Keratinocyte (primary cell): ENCODE results near the gene SMG6. TPM values are rescaled to one million over a fixed set of nuclear protein-coding genes. Genes with fewer than 3 reads are reported as not detected.

Source experiments
- DNase-seq: peaks from one replicate; pipeline ENCODE4 v3.0.0-alpha.2; 2011; ENCODE audit warnings: low read depth, missing footprints, low spot score
- FAIRE-seq: peaks from 2 replicates; lab custom pipeline; 2011; peaks lifted over from hg19 to GRCh38; lab: Jason Lieb, UNC
- H2AFZ ChIP-seq: 2 replicates; pipeline ENCODE4 v1.6.0; 2012; ENCODE audit warnings: low read length, control low read depth, inconsistent platforms; ENCODE audit not compliant: control insufficient read depth
- H3K27ac ChIP-seq: 2 replicates; pipeline ENCODE4 v1.5.1; 2011; ENCODE audit warnings: low read length; ENCODE audit not compliant: control insufficient read depth, insufficient read depth
- H3K27me3 ChIP-seq: 3 replicates; pipeline ENCODE4 v1.6.0; 2011; ENCODE audit warnings: low read length; ENCODE audit not compliant: control insufficient read depth, insufficient read depth; ENCODE audit errors: extremely low read depth
- H3K36me3 ChIP-seq, 2 experiments: 2 replicates in 1 of 2; 3 replicates in 1 of 2; pipeline ENCODE4 v1.5.1; 2011; ENCODE audit warnings: low read length in 2 of 2, mild to moderate bottlenecking in 1 of 2; ENCODE audit not compliant: control insufficient read depth in 2 of 2, insufficient read depth in 2 of 2; ENCODE audit errors: extremely low read depth in 1 of 2
- H3K4me1 ChIP-seq: 3 replicates; pipeline ENCODE4 v1.5.1; 2011; ENCODE audit warnings: low read length; ENCODE audit not compliant: control insufficient read depth, insufficient read depth; ENCODE audit errors: extremely low read depth
- H3K4me2 ChIP-seq: 3 replicates; pipeline ENCODE4 v1.6.0; 2011; ENCODE audit warnings: low read depth, low read length; ENCODE audit not compliant: control insufficient read depth, insufficient read depth; ENCODE audit errors: extremely low read depth
- H3K4me3 ChIP-seq, 3 experiments: fragments of 200-600 bp in 1 of 3; sonication (generic) in 1 of 3; 2 replicates in 2 of 3; 3 replicates in 1 of 3; pipeline ENCODE4 v1.5.1; 2011 to 2016; ENCODE audit warnings: low read length in 3 of 3, mild to moderate bottlenecking in 3 of 3, control low read depth in 2 of 3, inconsistent platforms in 1 of 3, low read depth in 1 of 3, mixed read lengths in 1 of 3, mixed run types in 1 of 3, moderate library complexity in 1 of 3; ENCODE audit not compliant: control insufficient read depth in 2 of 3, insufficient read depth in 2 of 3; ENCODE audit errors: extremely low read depth in 1 of 3
- H3K79me2 ChIP-seq: 2 replicates; pipeline ENCODE4 v1.6.0; 2012; ENCODE audit warnings: low read length; ENCODE audit not compliant: control insufficient read depth, insufficient read depth
- H3K9ac ChIP-seq: 3 replicates; pipeline ENCODE4 v1.6.0; 2011; ENCODE audit warnings: low read length; ENCODE audit not compliant: control insufficient read depth, insufficient read depth; ENCODE audit errors: extremely low read depth
- H3K9me1 ChIP-seq: 3 replicates; pipeline ENCODE4 v1.6.0; 2011; ENCODE audit warnings: low read length; ENCODE audit not compliant: control insufficient read depth, insufficient read depth; ENCODE audit errors: extremely low read depth
- H3K9me3 ChIP-seq: 2 replicates; pipeline ENCODE4 v1.5.1; 2012; ENCODE audit warnings: low read depth, low read length; ENCODE audit not compliant: control insufficient read depth
- H4K20me1 ChIP-seq: 3 replicates; pipeline ENCODE4 v1.6.0; 2011; ENCODE audit warnings: low read length; ENCODE audit not compliant: control insufficient read depth, insufficient read depth; ENCODE audit errors: extremely low read depth
- CTCF ChIP-seq, 3 experiments: IDR thresholded peaks in 1 of 3; conservative IDR thresholded peaks in 1 of 3; optimal IDR thresholded peaks in 1 of 3; 2 replicates in 2 of 3; 3 replicates in 1 of 3; pipeline versions ENCODE3 to v1.5.1; 2011; ENCODE audit warnings: low read length in 3 of 3, mild to moderate bottlenecking in 3 of 3, moderate library complexity in 2 of 3, control low read depth in 1 of 3, inconsistent platforms in 1 of 3; ENCODE audit not compliant: insufficient read depth in 2 of 3; ENCODE audit errors: extremely low read depth in 1 of 3
- EZH2 ChIP-seq: IDR thresholded peaks from one replicate; pipeline ENCODE4 v1.6.1; 2012; ENCODE audit warnings: inconsistent platforms, mild to moderate bottlenecking, low read length, moderate library complexity
- dilution Hi-C: fragments of 300-500 bp; cut with MboI; formaldehyde crosslinking; loops from one replicate; pipeline ENCODE4 v1.7.0; 2020; ENCODE audit warnings: low sequenced_read_pairs; ENCODE audit not compliant: extremely low pct_ligation_motif_present
- polyA plus RNA-seq, 5 experiments: library from polyadenylated mRNA; depleted of rRNA in 3 of 5; stranded (reverse) in 3 of 5; stranded (forward) in 1 of 5; unstranded in 1 of 5; fragments of >200 nt; gene quantifications; 1 replicate in 1 of 5; 2 replicates in 3 of 5; 3 replicates in 1 of 5; pipeline versions ENCODE4 v1.2.1 to v1.2.3, GENCODE V29; 2011 to 2012; ENCODE audit warnings: missing spikeins in 2 of 5, low read depth in 1 of 5, low replicate concordance in 1 of 5

SMG6 gene
- polyA plus RNA-seq, 1 donor (not counting 4 experiments of a cell fraction or from before 2014, with no cell fraction given): 3.6 TPM

GRCh38 chr17:2087597-2088211 is 215.9 kb downstream of the SMG6 start:
- Histone ChIP-seq H3K79me2 (no peaks in the 10 kb centered on the region), H3K4me3 (no peak overlapping the region), H3K36me3 (peaks cover 7 to 10% of the 10 kb centered on the region in 2 experiments), H3K9ac (no peak overlapping the region), H3K27ac (no peak overlapping the region), H3K4me1 (peaks cover 42% of the 10 kb centered on the region), H4K20me1 (no peaks in the 10 kb centered on the region), H3K4me2 (no peak overlapping the region), H3K9me3 (no peaks in the 10 kb centered on the region), H3K9me1 (no peaks in the 10 kb centered on the region), H2AFZ (no peak overlapping the region), H3K27me3 (no peaks in the 10 kb centered on the region)
- FAIRE-seq (no peak), DNase-seq (no peak)
- no peak for TF ChIP-seq CTCF (optimal IDR thresholded peaks at IDR 0.05 in 1 of 3, IDR thresholded peaks at IDR 0.05 in 1 of 3, conservative IDR thresholded peaks at IDR 0.05 in 1 of 3; ENCODE audit: extremely low read depth in 1 of 3, insufficient read depth in 2 of 3, low read length in 3 of 3)
- TF ChIP-seq EZH2: no peak
- dilution Hi-C loops: no loop called here

DNA sequence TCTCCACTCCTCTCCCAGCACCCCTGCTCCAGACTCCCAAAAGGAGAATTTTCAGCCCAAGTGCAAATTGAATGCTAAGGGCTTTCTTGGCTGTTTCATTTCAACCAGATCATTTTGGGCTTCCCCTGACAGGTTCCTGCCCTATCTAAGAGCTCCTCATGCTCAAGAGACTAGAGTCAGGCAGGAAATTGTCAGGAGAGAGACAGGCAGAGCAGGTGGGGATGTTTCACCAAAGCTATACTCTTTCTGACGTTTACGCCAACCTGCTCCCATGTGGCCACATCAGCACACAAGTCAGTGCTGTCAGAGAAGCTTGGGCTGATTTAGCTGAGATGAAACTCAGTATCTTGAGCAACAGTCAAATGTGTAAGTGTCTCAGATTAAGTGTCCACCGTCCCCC is 217.3 kb downstream of the SMG6 start:
- Histone ChIP-seq H2AFZ (no peak overlapping the region), H3K9me1 (no peaks in the 10 kb centered on the region), H3K79me2 (no peaks in the 10 kb centered on the region), H4K20me1 (no peaks in the 10 kb centered on the region), H3K4me1 (peaks cover 46% of the 10 kb centered on the region), H3K4me3 (no peak overlapping the region), H3K27ac (no peak overlapping the region), H3K4me2 (no peak overlapping the region), H3K27me3 (no peaks in the 10 kb centered on the region), H3K9ac (no peak overlapping the region), H3K9me3 (no peaks in the 10 kb centered on the region), H3K36me3 (peaks cover 13 to 14% of the 10 kb centered on the region in 2 experiments)
- FAIRE-seq: no peak
- dilution Hi-C loops: no loop called here
- DNase-seq: no peak
- TF ChIP-seq CTCF (optimal IDR thresholded peaks at IDR 0.05 in 1 of 3, IDR thresholded peaks at IDR 0.05 in 1 of 3, conservative IDR thresholded peaks at IDR 0.05 in 1 of 3; ENCODE audit: extremely low read depth in 1 of 3, insufficient read depth in 2 of 3, low read length in 3 of 3) (no peak), EZH2 (no peak)
